ENCODE data around the gene MT2A. TPM values are rescaled to one million over a fixed set of nuclear protein-coding genes. Genes with fewer than 3 reads are reported as not detected.

MT2A gene
- total and polyA plus RNA-seq, 2 of the 13 experiments (the other 11 are each of a cell fraction or from before 2014, with no cell fraction given): 135 to 371 TPM

- TF ChIP-seq, protein P1, sequence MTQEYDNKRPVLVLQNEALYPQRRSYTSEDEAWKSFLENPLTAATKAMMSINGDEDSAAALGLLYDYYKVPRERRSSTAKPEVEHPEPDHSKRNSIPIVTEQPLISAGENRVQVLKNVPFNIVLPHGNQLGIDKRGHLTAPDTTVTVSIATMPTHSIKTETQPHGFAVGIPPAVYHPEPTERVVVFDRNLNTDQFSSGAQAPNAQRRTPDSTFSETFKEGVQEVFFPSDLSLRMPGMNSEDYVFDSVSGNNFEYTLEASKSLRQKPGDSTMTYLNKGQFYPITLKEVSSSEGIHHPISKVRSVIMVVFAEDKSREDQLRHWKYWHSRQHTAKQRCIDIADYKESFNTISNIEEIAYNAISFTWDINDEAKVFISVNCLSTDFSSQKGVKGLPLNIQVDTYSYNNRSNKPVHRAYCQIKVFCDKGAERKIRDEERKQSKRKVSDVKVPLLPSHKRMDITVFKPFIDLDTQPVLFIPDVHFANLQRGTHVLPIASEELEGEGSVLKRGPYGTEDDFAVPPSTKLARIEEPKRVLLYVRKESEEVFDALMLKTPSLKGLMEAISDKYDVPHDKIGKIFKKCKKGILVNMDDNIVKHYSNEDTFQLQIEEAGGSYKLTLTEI (CRISPR knock-in tag; conservative IDR thresholded peaks at IDR 0.05): no peak
- TF ChIP-seq CREM (IDR thresholded peaks at IDR 0.05) (peak; percentile 92), CREM (CRISPR knock-in tag; IDR thresholded peaks at IDR 0.05) (no peak), HDAC2 (CRISPR knock-in tag; IDR thresholded peaks at IDR 0.05) (peak; percentile 60; the same call in 1 of the 2 replicates), ZFX (CRISPR knock-in tag; IDR thresholded peaks at IDR 0.05; ENCODE audit: low read depth) (peak; percentile 97), FOXA1 (IDR thresholded peaks at IDR 0.05) (no peak), FOXA1 (CRISPR knock-in tag; IDR thresholded peaks at IDR 0.05) (peak; percentile 16; the same call in 1 of the 2 replicates), BHLHE40 (IDR thresholded peaks at IDR 0.05; ENCODE audit: low read length) (no peak), POLR2A (IDR thresholded peaks at IDR 0.05; ENCODE audit: insufficient read depth in 1 of 2, low read depth in 2 of 2, low read length in 2 of 2) (peak; percentile 84; a peak in 3 of 4 replicates), ZNF687 (CRISPR knock-in tag; IDR thresholded peaks at IDR 0.05) (peak; percentile 98), ZNF639 (CRISPR knock-in tag; conservative IDR thresholded peaks at IDR 0.05) (no peak; the same call in 1 of the 2 replicates), PLSCR1 (CRISPR knock-in tag; IDR thresholded peaks at IDR 0.05; ENCODE audit: borderline replicate concordance) (no peak), NPAS2 (CRISPR knock-in tag; IDR thresholded peaks at IDR 0.05; ENCODE audit: borderline replicate concordance) (no peak), CCDC6 (CRISPR knock-in tag; IDR thresholded peaks at IDR 0.05) (peak; percentile 97), ZNF496 (CRISPR knock-in tag; IDR thresholded peaks at IDR 0.05; ENCODE audit: insufficient replicate concordance) (no peak), ZBTB42 (CRISPR knock-in tag; IDR thresholded peaks at IDR 0.05) (peak; percentile 84; the same call in 1 of the 2 replicates), TBX2 (CRISPR knock-in tag; IDR thresholded peaks at IDR 0.05; ENCODE audit: borderline replicate concordance) (peak; percentile 94), MAX (IDR thresholded peaks at IDR 0.05) (peak; percentile 89), NFRKB (IDR thresholded peaks at IDR 0.05) (no peak)
- TF ChIP-seq, protein P2, sequence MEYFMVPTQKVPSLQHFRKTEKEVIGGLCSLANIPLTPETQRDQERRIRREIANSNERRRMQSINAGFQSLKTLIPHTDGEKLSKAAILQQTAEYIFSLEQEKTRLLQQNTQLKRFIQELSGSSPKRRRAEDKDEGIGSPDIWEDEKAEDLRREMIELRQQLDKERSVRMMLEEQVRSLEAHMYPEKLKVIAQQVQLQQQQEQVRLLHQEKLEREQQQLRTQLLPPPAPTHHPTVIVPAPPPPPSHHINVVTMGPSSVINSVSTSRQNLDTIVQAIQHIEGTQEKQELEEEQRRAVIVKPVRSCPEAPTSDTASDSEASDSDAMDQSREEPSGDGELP (IDR thresholded peaks at IDR 0.05; ENCODE audit: borderline replicate concordance, low read depth): no peak; the same call in 1 of the 2 replicates
- TF ChIP-seq, protein P3, sequence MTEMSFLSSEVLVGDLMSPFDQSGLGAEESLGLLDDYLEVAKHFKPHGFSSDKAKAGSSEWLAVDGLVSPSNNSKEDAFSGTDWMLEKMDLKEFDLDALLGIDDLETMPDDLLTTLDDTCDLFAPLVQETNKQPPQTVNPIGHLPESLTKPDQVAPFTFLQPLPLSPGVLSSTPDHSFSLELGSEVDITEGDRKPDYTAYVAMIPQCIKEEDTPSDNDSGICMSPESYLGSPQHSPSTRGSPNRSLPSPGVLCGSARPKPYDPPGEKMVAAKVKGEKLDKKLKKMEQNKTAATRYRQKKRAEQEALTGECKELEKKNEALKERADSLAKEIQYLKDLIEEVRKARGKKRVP (CRISPR knock-in tag; IDR thresholded peaks at IDR 0.05): peak in 1 of 2 experiments; percentile 24; a peak in 1 of 4 replicates
These were observed 1.2 kb upstream of the MT2A start (continued) for GRCh38 chr16:56607109-56607618.
